NCI-H1105 treated with DMSO at 0.1 percent for 48 hours (cell line): ENCODE measurements around the gene RASAL3.

Experiments used
- DNase-seq: peaks from one replicate; lab custom pipeline; 2025; lab: John Stamatoyannopoulos, UW

RASAL3 gene

DNA sequence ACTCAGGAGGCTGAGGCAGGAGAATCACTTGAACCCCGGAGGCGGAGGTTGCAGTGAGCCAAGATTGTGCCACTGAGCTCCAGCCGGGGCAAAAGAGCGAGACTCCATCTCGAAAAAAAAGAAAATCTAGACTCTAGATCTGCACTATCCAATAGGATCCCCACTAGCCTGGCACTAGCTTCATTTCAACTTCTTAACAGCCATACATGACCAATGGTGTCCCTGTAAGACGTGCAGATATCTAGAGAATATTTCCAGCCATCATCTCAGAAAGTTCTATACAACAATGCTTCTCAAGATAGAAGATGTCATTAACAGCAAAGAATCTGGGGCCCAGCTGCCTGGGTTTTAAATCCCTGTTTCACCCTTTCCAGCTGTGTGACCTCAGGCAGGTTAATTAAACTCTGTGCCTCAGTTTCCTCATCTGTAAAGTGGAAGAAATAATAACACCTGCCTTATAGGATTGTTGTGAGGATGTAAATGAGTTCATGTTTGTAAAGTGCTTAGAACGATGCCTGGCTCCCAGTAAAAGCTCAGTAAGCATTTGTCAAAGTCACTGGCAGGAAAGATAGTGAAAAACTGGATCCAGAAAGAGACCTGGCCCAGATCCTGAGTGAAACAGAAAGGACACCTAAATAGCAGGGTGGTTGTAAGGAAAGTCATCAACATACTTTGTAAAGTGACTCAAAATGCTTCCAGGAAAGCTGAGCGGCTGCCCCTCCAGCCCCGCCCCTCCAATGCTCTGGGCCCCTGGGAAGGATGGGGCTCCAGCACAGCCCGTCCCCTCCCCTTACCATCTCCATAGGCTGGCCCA is 28.1 kb downstream of the RASAL3 start:
- no peak for DNase-seq

- DNase-seq: no peak
Measured at GRCh38 chr19:15433519-15434069, 30.8 kb downstream of the RASAL3 start.

DNA sequence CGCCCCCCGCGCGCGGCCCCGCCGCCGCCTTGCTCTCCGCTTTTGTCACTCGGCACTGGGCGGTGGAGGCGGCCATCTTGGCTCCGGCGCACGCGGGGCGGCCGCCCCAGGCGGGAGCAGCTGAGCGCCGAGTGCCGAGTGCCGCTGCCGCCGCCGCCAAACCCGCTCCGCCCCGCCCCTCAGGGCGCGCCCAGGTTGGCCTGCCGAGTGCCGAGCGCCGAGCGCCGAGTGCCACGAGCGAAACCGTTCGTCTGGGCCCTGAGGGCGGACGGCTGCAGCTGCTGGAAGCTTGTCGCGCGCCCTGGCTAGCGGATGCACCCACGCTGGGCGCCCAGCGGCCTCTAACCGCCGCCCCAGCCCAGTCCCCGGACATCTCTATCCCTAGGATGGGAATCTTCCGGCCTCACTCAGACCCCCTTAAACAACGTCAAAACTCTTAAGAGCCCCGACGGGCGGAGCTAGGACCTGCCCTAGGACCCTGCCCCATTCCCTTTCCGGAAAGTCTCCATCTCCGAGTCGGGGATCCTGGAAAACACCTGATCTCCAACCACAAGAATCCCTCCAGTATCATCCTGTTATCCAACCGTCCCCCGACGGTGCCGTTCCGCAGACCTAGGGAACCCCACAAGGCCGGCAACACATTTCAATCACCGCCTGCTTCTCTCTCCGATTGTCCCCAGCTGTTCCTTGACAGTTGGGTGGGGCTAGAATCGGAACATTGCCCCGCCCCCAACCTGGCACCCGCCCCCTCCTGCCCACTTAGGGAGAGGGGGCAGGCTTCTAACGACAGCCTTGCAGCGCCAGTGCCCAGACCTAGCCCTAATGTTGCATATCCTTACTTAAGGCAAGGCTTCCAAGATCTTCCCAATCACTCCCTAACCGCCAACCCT is 31.5 kb downstream of the RASAL3 start:
- DNase-seq: peak; percentile 86

DNA sequence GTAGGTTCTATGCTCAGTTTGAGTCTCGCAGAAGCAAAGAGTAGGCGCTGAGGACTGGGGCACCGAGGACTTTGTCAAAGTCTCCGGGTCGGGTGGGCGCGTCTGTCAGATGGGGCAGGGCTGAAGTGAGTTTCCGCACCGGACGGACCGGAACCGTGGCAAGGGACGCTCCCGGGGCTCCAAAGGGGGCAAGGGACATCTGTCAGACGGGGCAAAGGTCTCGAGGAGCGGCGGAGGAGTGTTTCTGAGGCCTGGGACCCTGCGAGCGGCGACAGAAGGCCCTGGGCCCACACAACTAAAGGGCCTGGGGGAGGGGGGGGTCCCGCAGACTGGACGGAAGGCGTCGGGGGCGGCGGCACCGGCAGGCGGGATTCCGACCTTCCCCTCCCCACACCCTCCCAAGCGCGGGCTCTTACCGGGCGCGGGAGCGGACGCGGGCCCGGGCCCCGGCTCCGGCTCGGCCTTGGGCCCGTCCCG is 32.3 kb downstream of the RASAL3 start:
- no peak for DNase-seq

GRCh38 chr19:15431396-15432017 is 32.8 kb downstream of the RASAL3 start:
- no peak for DNase-seq

- no peak for DNase-seq
Measured at GRCh38 chr19:15430526-15431120, 33.7 kb downstream of the RASAL3 start.

DNA sequence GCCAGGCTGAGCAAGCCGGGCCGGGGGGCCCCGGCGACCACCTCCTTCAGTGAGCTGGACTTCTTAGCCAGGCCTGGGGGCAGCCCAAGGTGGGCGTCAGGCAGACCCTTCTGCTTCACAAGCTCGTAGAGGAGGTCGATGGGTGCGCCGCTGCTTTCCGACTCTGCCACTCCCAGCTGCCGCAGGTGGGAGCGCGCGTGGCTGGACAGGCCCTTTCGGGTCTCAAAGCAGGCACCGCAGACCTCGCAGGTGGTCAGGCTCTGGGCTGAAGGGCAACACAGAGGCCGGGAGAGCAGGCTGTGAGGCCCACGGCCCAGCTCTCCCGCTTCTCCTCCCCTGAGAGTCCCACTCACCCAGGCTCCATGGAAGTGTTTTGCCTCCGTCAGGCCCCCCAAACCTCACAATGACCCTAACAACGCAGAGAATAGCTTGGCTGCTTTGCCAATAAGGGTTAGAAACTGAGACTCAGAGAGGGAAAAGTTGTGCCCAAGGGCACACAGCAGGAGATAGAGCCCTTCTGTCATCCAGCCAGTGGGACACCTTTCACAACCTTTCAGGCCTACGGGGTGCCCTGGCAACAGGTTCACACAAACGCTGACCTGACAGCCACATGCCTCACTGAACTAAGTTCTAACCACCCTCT is 34.4 kb downstream of the RASAL3 start:
- DNase-seq: no peak

- no peak for DNase-seq
Measured at GRCh38 chr19:15428956-15429824, 35.2 kb downstream of the RASAL3 start.

DNA sequence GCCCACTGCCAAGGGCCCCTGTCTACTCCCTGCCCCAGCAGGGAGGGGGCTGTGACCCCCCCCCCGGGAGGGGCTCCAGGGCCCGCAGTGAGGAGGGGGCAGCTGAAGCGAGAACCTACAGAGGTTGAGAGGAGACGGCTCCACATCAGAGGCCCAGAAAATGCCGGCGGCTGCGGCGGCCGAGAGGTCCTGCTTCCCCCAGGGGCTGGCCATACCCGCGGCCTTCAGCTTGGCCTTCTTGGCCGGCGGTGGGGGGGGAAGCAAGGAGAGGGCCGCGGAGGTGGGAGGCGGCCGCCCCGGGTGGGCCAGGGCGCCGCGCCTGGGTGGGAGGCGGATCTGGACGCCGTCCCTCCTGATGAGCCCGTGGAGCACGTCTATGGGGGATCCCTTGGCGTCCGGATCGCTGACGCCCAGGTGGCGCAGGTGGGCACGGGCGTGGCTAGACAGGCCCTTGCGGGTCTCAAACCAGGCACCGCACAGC is 36.3 kb downstream of the RASAL3 start:
- no peak for DNase-seq

DNA sequence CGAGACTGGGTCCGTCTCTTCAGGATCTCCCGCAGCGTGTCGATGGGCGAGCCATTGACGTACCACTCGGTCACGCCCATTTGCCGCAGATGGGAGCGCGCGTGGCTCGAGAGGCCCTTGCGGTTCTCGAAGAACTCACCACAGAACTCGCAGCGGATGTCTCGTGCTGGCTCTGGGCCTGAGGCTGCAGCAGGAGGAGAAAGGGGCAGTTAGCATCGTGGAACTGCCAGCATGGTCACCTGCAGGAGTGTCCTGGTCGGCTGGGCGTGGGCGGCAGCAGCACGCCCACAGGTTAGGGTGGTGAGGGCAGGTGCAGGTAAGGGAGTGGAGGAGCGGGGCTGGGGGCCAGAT is 37.0 kb downstream of the RASAL3 start:
- DNase-seq: no peak

- no peak for DNase-seq
Measured at GRCh38 chr19:15426485-15427349, 37.6 kb downstream of the RASAL3 start.

- DNase-seq: no peak
Measured at GRCh38 chr19:15425321-15425950, 38.9 kb downstream of the RASAL3 start.

DNA sequence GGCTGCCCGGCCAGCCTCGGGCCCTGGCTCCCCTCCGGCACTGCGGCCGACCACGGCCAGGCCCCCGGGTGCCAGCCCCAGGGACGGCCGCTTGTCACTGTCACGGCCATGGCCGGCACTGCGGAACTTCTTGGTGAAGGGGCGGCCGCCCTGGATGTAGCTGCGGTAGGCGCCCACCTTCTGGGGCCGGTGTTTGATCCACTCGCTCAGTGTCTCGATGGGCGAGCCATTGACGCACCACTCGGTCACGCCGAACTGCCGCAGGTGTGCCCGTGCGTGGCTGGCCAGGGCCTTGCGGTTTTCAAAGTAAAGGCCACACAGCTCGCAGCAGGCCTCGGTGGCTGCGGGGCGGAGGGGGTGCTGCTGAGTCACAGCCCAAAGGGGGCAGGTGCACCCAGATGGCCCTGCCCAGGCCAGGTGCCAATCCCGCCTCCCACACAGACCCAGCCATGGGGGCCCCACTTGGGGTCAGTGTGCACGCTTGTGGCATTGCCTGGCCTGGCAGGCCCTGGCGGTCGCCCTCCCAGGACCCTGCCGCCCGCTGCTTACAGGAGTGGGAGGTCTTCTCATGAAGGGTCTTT is 39.6 kb downstream of the RASAL3 start:
- no peak for DNase-seq

DNA sequence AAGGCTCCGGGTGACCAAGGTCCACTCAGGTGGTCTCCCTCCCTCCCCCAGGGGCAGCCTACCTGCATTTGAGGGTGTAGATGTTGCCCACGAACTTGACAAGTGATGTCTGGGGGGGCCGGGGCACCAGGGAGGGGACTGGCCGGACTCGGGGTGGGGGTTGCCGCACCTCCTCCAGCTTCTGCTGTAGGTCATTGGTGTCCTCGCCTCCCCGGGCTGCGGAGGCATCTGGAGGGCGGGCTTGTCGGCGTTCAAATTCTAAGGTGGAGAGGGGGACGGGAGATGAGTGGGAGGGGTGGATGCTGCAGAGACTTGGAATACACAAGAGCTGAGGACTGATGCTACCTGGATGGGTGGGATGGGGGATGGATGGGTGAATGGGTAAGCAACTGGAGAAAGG is 40.2 kb downstream of the RASAL3 start:
- DNase-seq: no peak

- DNase-seq: no peak
Measured at GRCh38 chr19:15423130-15423529, 41.2 kb downstream of the RASAL3 start.

DNA sequence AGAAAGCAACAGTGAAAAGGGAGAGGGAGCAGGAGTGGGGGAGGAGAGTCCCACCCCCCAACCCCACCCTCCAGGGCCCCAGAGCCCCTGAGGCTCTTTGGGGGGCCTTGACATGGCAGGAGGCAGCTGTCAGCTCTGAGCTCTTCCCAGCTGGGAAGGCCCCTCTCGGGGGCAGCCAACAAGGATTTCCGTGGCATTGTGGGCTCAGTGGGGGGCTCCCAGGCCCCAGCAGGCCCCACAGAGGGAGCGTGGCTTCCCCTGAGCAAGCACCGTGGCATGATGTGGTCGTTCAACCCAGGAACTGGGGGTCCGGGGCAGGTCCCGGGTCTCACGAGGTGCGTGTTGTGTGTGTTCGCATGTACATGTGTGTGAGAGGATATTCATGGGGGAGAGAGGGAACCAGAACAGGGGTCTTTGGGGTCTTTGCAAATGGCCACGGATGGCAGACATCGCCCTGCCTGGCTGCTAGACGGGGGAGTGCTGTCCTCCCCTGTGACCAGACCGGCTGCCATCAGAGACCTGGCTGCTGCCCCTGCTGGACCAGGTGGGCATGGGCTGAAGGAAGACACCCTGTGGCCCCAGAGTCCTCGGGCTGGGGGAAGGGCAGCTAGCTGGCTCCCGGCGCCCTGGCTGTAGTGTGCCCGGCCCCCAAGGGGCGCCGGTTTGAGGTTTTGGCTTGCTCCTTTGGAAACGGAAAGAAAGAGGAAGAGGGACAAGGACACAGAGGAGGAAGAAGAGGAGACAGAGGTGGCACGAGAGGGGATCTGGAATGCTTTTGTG is 41.9 kb downstream of the RASAL3 start:
- DNase-seq: no peak

- peak; percentile 34 for DNase-seq
Measured at GRCh38 chr19:15421721-15422260, 42.6 kb downstream of the RASAL3 start.
